HFFc6 (cell line): Measurements from ENCODE around the gene GANAB. TPM values are rescaled to one million over a fixed set of nuclear protein-coding genes. Genes with fewer than 3 reads are reported as not detected.

ENCODE experiments used
- DNase-seq: peaks from one replicate; pipeline ENCODE4 v3.0.0-alpha.2; 2018
- H3K27ac Mint-ChIP-seq: 2 replicates; pipeline ENCODE4 v1.8.0; 2020; ENCODE audit warnings: mild to moderate bottlenecking, mixed read lengths
- H3K27me3 Mint-ChIP-seq: 2 replicates; pipeline ENCODE4 v1.8.0; 2021; ENCODE audit warnings: mild to moderate bottlenecking, moderate library complexity, mixed read lengths; ENCODE audit not compliant: insufficient read depth
- H3K36me3 Mint-ChIP-seq: 2 replicates; pipeline ENCODE4 v1.8.0; 2021; ENCODE audit warnings: low read depth, mixed read lengths
- H3K4me1 Mint-ChIP-seq: 2 replicates; pipeline ENCODE4 v1.8.0; 2020; ENCODE audit warnings: low read depth, mixed read lengths
- H3K4me3 Mint-ChIP-seq: 2 replicates; pipeline ENCODE4 v1.8.0; 2020; ENCODE audit warnings: mild to moderate bottlenecking, moderate library complexity, mixed read lengths
- H3K9me3 Mint-ChIP-seq: 2 replicates; pipeline ENCODE4 v1.8.0; 2020; ENCODE audit warnings: mild to moderate bottlenecking, mixed read lengths
- total RNA-seq, 6 experiments: library from RNA; stranded (reverse); fragmentation: NEBNext Ultra II Directional; extraction: Animal tissue kit (Norgen Biotek cat#: 25700); gene quantifications; 2 replicates in 1 of 6; 3 replicates in 5 of 6; pipeline ENCODE4 v1.2.3, GENCODE V29; 2021
- TF ChIP-seq, protein P1 (sequence below): fragments of 200-600 bp; sonication (generic); IDR thresholded peaks from 2 replicates; pipeline ENCODE4 v1.5.0; 2021; ENCODE audit warnings: antibody characterized with exemption, mild to moderate bottlenecking

The GANAB gene
- total RNA-seq, 6 experiments from 2014 or later: 331 to 450 (median 416) TPM

DNA sequence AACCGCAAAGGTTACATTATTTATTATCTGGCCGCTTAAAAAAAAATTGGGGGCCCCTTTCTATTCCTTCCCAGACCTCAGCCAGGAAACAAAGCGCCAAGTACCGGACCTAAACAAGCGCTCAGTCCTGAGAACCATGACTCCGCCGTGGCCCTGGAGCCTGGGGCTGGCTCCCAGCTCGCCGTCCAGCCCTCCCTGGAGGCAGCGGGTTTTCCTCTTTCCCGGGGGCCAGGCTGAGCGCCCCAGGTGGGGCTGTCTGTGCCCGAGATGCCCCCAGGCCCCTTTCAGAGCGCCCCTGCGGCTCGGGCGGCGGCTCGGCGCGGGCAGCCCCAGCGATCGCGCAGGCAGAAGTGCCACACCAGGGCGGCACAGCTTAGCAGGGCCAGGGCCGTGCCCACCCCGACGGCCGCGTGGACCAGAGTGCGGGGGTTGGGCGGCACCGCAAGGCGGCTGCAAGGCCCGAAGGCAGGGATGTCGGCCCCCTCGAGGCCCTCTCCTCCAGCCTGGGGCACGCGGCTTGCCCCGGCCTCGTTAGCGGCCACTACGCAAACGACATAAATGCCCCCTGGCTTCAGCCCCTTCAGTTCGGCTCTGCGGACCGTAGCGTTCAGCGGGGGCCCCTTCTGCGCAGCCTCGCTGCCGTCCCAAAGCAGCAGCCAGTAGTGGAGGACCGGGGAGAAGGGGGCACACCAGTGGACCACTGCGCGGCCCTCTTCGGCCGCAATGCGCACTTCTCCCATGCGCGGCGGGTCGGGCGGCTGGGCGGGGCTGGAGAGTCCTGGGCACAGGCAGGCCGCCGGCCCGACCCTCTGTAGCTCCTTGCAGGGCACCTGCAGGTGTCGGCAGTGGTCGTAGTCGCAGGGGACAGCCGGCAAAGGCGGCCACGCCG is 41.3 kb upstream of the GANAB start:
- Mint-ChIP-seq H3K4me3 (no peak overlapping the region), H3K4me1 (peaks cover 21% of the 10 kb centered on the region), H3K27me3 (no peaks in the 10 kb centered on the region; the same call in none of the 2 replicates), H3K9me3 (no peaks in the 10 kb centered on the region), H3K36me3 (peaks cover 9% of the 10 kb centered on the region), H3K27ac (no peak overlapping the region)
- no peak for DNase-seq
- TF ChIP-seq, protein P1, sequence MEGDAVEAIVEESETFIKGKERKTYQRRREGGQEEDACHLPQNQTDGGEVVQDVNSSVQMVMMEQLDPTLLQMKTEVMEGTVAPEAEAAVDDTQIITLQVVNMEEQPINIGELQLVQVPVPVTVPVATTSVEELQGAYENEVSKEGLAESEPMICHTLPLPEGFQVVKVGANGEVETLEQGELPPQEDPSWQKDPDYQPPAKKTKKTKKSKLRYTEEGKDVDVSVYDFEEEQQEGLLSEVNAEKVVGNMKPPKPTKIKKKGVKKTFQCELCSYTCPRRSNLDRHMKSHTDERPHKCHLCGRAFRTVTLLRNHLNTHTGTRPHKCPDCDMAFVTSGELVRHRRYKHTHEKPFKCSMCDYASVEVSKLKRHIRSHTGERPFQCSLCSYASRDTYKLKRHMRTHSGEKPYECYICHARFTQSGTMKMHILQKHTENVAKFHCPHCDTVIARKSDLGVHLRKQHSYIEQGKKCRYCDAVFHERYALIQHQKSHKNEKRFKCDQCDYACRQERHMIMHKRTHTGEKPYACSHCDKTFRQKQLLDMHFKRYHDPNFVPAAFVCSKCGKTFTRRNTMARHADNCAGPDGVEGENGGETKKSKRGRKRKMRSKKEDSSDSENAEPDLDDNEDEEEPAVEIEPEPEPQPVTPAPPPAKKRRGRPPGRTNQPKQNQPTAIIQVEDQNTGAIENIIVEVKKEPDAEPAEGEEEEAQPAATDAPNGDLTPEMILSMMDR: no peak

GRCh38 chr11:62682518-62682917 is 36.1 kb upstream of the GANAB start:
- no peak overlapping the region for H3K4me3 Mint-ChIP-seq
- TF ChIP-seq, protein P1: no peak
- H3K27ac Mint-ChIP-seq: no peak overlapping the region
- H3K27me3 Mint-ChIP-seq: peaks cover 4% of the 10 kb centered on the region
- H3K4me1 Mint-ChIP-seq: peaks cover 18% of the 10 kb centered on the region
- DNase-seq: no peak
- H3K9me3 Mint-ChIP-seq: no peaks in the 10 kb centered on the region
- peaks cover 6% of the 10 kb centered on the region for H3K36me3 Mint-ChIP-seq

DNA sequence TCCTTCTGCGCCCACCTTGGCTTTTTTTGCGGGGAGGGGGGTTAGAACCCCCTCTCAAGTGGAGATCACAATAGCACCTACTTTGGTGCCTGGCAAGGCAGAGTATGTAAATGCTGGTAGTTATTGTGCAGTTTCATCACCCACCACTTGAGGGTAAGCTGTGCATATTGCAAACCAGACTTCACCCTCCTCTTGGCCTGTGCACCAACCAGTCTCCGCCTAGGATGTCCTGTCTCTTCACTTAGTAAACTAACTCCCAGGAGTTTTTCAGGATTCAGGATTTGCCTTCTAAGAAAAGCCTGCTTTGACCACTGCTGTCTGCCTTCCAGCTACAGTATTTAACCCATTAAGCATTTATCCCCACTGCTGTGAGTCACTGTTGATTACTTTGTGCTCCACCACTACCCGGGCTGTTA is 34.4 kb upstream of the GANAB start:
- H3K9me3 Mint-ChIP-seq: no peaks in the 10 kb centered on the region
- H3K27ac Mint-ChIP-seq: peak overlapping the region; percentile 56
- TF ChIP-seq, protein P1: peak; percentile 78
- H3K4me1 Mint-ChIP-seq: peaks cover 27% of the 10 kb centered on the region
- peaks cover 4% of the 10 kb centered on the region for H3K27me3 Mint-ChIP-seq
- peak; percentile 80 for DNase-seq
- H3K36me3 Mint-ChIP-seq: peaks cover 12% of the 10 kb centered on the region
- H3K4me3 Mint-ChIP-seq: peak overlapping the region; percentile 60; the same call in 1 of the 2 replicates

DNA sequence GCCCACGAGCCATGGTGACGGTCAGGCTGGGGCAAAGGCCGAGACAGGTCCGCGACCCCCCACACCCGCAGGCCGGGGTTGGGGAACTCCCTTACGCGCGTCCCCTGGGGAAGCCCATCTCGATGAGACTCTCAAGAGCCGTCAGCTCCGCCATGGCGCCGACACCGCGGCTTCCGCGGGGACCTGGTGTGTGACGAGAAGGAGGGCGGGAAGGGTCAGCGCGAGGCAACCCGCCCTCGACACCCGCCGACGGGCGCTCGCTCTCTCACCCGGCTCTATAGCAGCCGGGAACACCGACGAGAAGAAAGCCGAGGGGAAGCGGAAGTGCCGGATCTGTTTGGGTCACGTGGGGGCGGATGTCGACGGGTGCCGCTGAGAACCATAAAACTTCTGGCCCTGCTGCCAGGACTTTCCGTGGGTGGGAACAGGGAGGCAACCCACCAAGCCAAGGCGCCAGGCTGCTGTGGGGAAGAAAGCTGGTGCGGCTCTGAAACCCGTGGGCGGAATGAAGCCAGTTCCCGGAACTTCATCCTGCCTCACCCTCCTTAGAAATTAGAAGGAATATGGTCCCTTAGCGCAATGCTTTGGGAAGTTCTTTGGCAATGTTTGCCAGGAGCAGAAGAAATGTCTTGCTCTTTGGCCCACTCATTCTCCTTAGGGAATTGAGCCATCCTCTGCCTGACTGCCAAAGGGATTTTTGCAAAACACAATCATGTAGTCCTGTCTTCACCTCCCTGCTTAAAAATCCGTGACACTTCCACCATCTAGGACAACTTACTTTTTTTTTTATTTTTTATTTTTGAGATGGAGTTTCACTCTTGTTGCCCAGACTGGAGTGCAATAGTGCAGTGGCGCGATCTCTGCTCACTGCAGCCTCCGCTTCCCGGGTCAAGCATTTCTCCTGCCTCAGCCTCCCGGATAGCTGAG is 32.6 kb upstream of the GANAB start, which contains the start of gene UBXN1:
Gene UBXN1 (minus strand): TSS at position 304 of the 927 bp plus-strand sequence. CDS start 150 bp downstream, at position 154.
- Mint-ChIP-seq H3K4me3 (peak within 1 kb of the TSS; percentile 91), H3K27ac (peak within 1 kb of the TSS; percentile 94), H3K9me3 (no peaks in the 10 kb centered on the region), H3K4me1 (peaks cover 27% of the 10 kb centered on the region), H3K27me3 (peaks cover 4% of the 10 kb centered on the region; the same call in 1 of the 2 replicates), H3K36me3 (peaks cover 16% of the 10 kb centered on the region)
- peak; percentile 76 for DNase-seq
- TF ChIP-seq, protein P1: no peak

DNA sequence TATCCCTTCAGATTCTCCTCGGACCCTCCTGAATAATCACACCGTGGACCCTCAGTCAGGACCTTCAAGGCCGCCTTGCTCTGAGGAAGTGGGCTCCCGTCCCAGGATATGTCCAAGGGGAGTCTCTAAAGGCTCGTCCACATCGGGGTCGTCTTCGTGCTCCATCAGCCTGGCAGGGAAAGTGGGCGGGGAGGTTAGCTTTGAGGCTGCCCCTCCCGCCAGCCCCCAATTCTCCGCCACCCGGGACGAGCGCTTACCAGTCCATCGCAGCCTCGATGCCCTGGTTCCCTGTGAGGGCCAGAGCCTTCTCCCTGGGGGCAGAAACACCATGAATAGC is 32.0 kb upstream of the GANAB start:
- peaks cover 27% of the 10 kb centered on the region for H3K4me1 Mint-ChIP-seq
- TF ChIP-seq, protein P1: no peak

More for the DNA sequence above, 32.0 kb upstream of the GANAB start:
- Mint-ChIP-seq H3K27ac (peak overlapping the region; percentile 94), H3K9me3 (no peaks in the 10 kb centered on the region), H3K36me3 (peaks cover 16% of the 10 kb centered on the region), H3K27me3 (peaks cover 4% of the 10 kb centered on the region; the same call in 1 of the 2 replicates), H3K4me3 (peak overlapping the region; percentile 91)
- no peak for DNase-seq
